K562 (cell line): ENCODE measurements around the gene INA. TPM values are rescaled to one million over a fixed set of nuclear protein-coding genes. Genes with fewer than 3 reads are reported as not detected.
"Not testable (repeated sequence)": the region's sequence is repeated elsewhere in the genome, so short reads cannot be mapped to it uniquely, and the experiment has no call there.

ENCODE experiments used
- ATAC-seq: fragments of 200-7000 bp; cut with Tn5 transposase; 3 replicates; pipeline ENCODE4 v1.9.1; 2020; ENCODE audit warnings: moderate library complexity
- BruUV-seq: library from RNA; stranded (reverse); fragments of 400-500 nt; replicated peaks from 2 replicates; lab custom pipeline; 2021; lab: Mats Ljungman, UMichigan
- CTCF ChIA-PET: fragments of 300-600 bp; formaldehyde crosslinking; extraction: SDS; loops from one replicate; lab custom pipeline; 2021; ENCODE audit warnings: low intra/inter-chr PET ratio; lab: Yijun Ruan, JAX
- POLR2A ChIA-PET: fragments of 300-600, 350-650 bp; sonication (Branson Sonifier 250); formaldehyde crosslinking; extraction: SDS; loops from one replicate; lab custom pipeline; 2021; ENCODE audit warnings: antibody characterized with exemption, inconsistent platforms; lab: Yijun Ruan, JAX
- DNase-seq, 4 experiments: peaks; one replicate each; pipeline versions ENCODE4 v3.0.0 to v3.0.0-alpha.2; 2011 to 2018; ENCODE audit warnings: low spot score in 3 of 4, mixed read lengths in 3 of 4; ENCODE audit errors: extremely low read depth in 1 of 4
- FAIRE-seq: peaks from 2 replicates; lab custom pipeline; 2011; peaks lifted over from hg19 to GRCh38; lab: Jason Lieb, UNC
- H2AFZ ChIP-seq: 2 replicates; pipeline ENCODE4 v1.6.0; 2011; ENCODE audit warnings: low read depth, low read length, control low read depth, inconsistent platforms
- H3K27ac ChIP-seq: fragments of 200-600 bp; 3 replicates; pipeline ENCODE4 v1.8.0; 2011; ENCODE audit warnings: low read depth, mild to moderate bottlenecking, control low read depth, inconsistent platforms, low read length, moderate library complexity, mixed read lengths; ENCODE audit errors: extremely low read depth
- H3K27me3 ChIP-seq, 2 experiments: fragments of 300-600 bp in 1 of 2; 2 replicates in 1 of 2; 3 replicates in 1 of 2; pipeline versions ENCODE4 v1.6.0 to v1.8.0; 2011; ENCODE audit warnings: inconsistent platforms in 2 of 2, low read length in 2 of 2, mild to moderate bottlenecking in 1 of 2, mixed read lengths in 1 of 2, moderate library complexity in 1 of 2; ENCODE audit not compliant: control insufficient read depth in 2 of 2, insufficient read depth in 2 of 2
- H3K36me3 ChIP-seq: fragments of 300-600 bp; 3 replicates; pipeline ENCODE4 v1.8.0; 2011; ENCODE audit warnings: mild to moderate bottlenecking, low read length, inconsistent platforms; ENCODE audit not compliant: control insufficient read depth, insufficient read depth
- H3K4me1 ChIP-seq, 2 experiments: fragments of 200-600 bp in 1 of 2; replicated peaks in 1 of 2; 2 replicates in 1 of 2; 3 replicates in 1 of 2; pipeline versions ENCODE4 v1.5.1 to v1.8.0; 2011; ENCODE audit warnings: inconsistent platforms in 2 of 2, low read length in 2 of 2, mild to moderate bottlenecking in 1 of 2, mixed read lengths in 1 of 2, moderate library complexity in 1 of 2; ENCODE audit not compliant: control insufficient read depth in 2 of 2, insufficient read depth in 2 of 2
- H3K4me2 ChIP-seq: 2 replicates; pipeline ENCODE4 v1.6.1; 2011; ENCODE audit warnings: low read length, control low read depth, inconsistent platforms, mixed read lengths; ENCODE audit not compliant: insufficient read depth
- H3K4me3 ChIP-seq: fragments of 200-600 bp; sonication (generic), shearing (Covaris generic); 2 replicates; pipeline ENCODE4 v1.5.1; 2016; ENCODE audit warnings: control low read depth, inconsistent platforms
- H3K79me2 ChIP-seq: fragments of 200-600 bp; 3 replicates; pipeline ENCODE4 v1.8.0; 2011; ENCODE audit warnings: low read length, inconsistent platforms; ENCODE audit not compliant: control insufficient read depth, insufficient read depth
- H3K9ac ChIP-seq, 2 experiments: 2 replicates each; pipeline versions ENCODE4 v1.6.0 to v1.6.1; 2011; ENCODE audit warnings: low read depth in 2 of 2, low read length in 2 of 2, control low read depth in 1 of 2, inconsistent platforms in 1 of 2, mild to moderate bottlenecking in 1 of 2, mixed read lengths in 1 of 2; ENCODE audit not compliant: insufficient read depth in 1 of 2
- H3K9me1 ChIP-seq: one replicate; pipeline ENCODE4 v1.6.0; 2011; ENCODE audit warnings: inconsistent platforms, mild to moderate bottlenecking, low read length, moderate library complexity; ENCODE audit not compliant: control insufficient read depth, insufficient read depth
- H3K9me3 ChIP-seq: replicated peaks from 2 replicates; pipeline ENCODE4 v1.5.1; 2011; ENCODE audit warnings: low read depth, low read length, inconsistent platforms; ENCODE audit not compliant: control insufficient read depth, insufficient read depth
- H4K20me1 ChIP-seq: replicated peaks from 2 replicates; pipeline ENCODE4 v1.6.1; 2011; ENCODE audit warnings: low read length, inconsistent platforms, mixed read lengths; ENCODE audit not compliant: control insufficient read depth, insufficient read depth
- CLOCK ChIP-seq: fragments of 250-450 bp; sonication (Bioruptor Pico); IDR thresholded peaks from 2 replicates; pipeline ENCODE4 v1.4.0; 2020; ENCODE audit warnings: mild to moderate bottlenecking, moderate library complexity, borderline replicate concordance
- HDGF ChIP-seq: fragments of 450-650 bp; IDR thresholded peaks from 2 replicates; pipeline ENCODE4 v1.6.1; 2016
- NFRKB ChIP-seq: fragments of 450-650 bp; IDR thresholded peaks from 2 replicates; pipeline ENCODE4 v1.6.1; 2016; ENCODE audit warnings: low read depth
- NR1H2 ChIP-seq: sonication (generic); formaldehyde crosslinking; IDR thresholded peaks from 2 replicates; pipeline ENCODE4 v1.4.0; 2020; ENCODE audit warnings: mild to moderate bottlenecking, missing genetic modification reagents
- UBTF ChIP-seq, 2 experiments: IDR thresholded peaks; 2 replicates each; pipeline ENCODE4 v1.6.1; 2012; ENCODE audit warnings: improper control_type of control experiment in 2 of 2, low read depth in 2 of 2, low read length in 2 of 2, borderline replicate concordance in 1 of 2
- ZNF324 ChIP-seq: fragments of 250-450 bp; sonication (Bioruptor Pico); IDR thresholded peaks from 2 replicates; pipeline ENCODE4 v1.4.0; 2020; ENCODE audit warnings: mild to moderate bottlenecking
- WGBS: fragments of 100-300 bp; shearing (Covaris generic); methylation state at CpG from one replicate; pipeline ENCODE4 v1.1.6; 2016; ENCODE audit warnings: low coverage, mixed read lengths; ENCODE audit not compliant: insufficient coverage; ENCODE audit errors: missing lambda C conversion rate; 5-methylcytosine and 5-hydroxymethylcytosine counted together
- in situ Hi-C: fragments of 300-500 bp; cut with MboI; formaldehyde crosslinking; loops from 4 replicates; pipeline ENCODE4 v1.15.0; 2018; ENCODE audit warnings: inconsistent platforms, mixed read lengths
- intact Hi-C: fragments of 100-400 bp; cut with micrococcal nuclease; formaldehyde crosslinking; loops from 2 replicates; pipeline ENCODE4 v1.14.2; 2022
- polyA plus RNA-seq, 8 experiments: library from polyadenylated mRNA; depleted of rRNA in 4 of 8; stranded (reverse) in 5 of 8; unstranded in 3 of 8; fragments of >200 nt; fragmentation: Nextera tagmentation in 2 of 8; fragmentation: Illumina TruSeq in 1 of 8; extraction: Ambion mirVana in 2 of 8; extraction: Trizol in 1 of 8; gene quantifications; 2 replicates each; pipeline versions ENCODE4 v1.2.1 to v1.2.3, GENCODE V29; 2011 to 2014; ENCODE audit warnings: inconsistent platforms in 1 of 8, missing spikeins in 1 of 8
- total RNA-seq, 7 experiments: library from RNA; depleted of rRNA in 6 of 7; stranded (reverse); fragments of >200 nt in 6 of 7; fragmentation: Illumina TruSeq in 2 of 7; extraction: Trizol in 2 of 7; gene quantifications; 2 replicates each; pipeline versions ENCODE4 v1.2.1 to v1.2.3, GENCODE V29; 2011 to 2021; ENCODE audit warnings: low replicate concordance in 1 of 7
- TF ChIP-seq, protein P1 (sequence below): fragments of 250-450 bp; sonication (Bioruptor Pico); IDR thresholded peaks from 2 replicates; pipeline ENCODE4 v1.5.0; 2021

Gene INA
- total and polyA plus RNA-seq, 9 of the 15 experiments (the other 6 are each of a cell fraction or from before 2014, with no cell fraction given): not detected

DNA sequence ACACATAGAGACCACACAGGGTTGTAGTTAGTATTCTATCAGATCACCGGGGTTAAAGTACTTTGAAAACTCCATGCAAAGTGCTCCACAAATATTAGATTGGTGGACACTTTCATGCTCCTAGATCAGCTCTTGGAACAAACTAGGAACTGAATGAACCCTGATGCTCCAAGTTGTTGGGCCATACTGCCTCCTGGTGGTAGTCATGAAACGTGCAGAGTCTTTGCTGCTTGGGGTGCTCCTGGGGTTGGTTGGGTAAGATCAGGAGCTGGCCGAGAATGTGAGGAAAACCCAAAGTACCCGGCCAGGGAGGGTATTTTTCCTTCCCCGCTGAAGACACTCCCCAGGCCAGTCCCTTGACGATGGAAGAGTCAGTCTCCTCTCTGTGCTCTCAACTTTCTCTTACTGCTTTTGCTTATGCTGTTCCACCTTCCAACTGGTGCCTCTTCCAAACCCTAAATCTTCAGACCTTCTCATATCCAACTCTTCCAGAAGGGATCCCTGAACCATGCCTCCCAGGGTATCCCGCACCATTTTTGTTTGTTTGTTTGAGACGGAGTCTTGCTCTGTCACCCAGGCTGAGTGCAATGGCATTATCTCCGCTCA lies 32.2 kb upstream of the INA start (continued):
- TF ChIP-seq, protein P1, sequence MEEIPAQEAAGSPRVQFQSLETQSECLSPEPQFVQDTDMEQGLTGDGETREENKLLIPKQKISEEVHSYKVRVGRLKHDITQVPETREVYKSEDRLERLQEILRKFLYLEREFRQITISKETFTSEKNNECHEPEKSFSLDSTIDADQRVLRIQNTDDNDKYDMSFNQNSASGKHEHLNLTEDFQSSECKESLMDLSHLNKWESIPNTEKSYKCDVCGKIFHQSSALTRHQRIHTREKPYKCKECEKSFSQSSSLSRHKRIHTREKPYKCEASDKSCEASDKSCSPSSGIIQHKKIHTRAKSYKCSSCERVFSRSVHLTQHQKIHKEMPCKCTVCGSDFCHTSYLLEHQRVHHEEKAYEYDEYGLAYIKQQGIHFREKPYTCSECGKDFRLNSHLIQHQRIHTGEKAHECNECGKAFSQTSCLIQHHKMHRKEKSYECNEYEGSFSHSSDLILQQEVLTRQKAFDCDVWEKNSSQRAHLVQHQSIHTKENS (CRISPR knock-in tag): no peak
- no peak for TF ChIP-seq CLOCK (CRISPR knock-in tag)
- TF ChIP-seq NR1H2 (CRISPR knock-in tag): no peak
- no peak for TF ChIP-seq HDGF
- TF ChIP-seq UBTF (IDR thresholded peaks at IDR 0.05; ENCODE audit: borderline replicate concordance in 1 of 2, low read depth in 2 of 2, low read length in 2 of 2): no peak
- no peak for TF ChIP-seq NFRKB
- no peak for TF ChIP-seq ZNF324 (CRISPR knock-in tag)

- H3K9ac ChIP-seq, H3K27me3 ChIP-seq, H2AFZ ChIP-seq, DNase-seq, POLR2A ChIA-PET, H3K4me1 ChIP-seq, H3K79me2 ChIP-seq, H3K9me1 ChIP-seq, H3K27ac ChIP-seq, H3K9me3 ChIP-seq, H3K4me3 ChIP-seq, BruUV-seq, H4K20me1 ChIP-seq, FAIRE-seq, ATAC-seq, H3K4me2 ChIP-seq, H3K36me3 ChIP-seq: not testable (repeated sequence)
- 30% methylated on average over 7 of the region's 7 CpGs for WGBS
- intact Hi-C loops (loop anchor here (2.0 kb wide), 2 partner anchors 53 to 175 kb away; partner anchors contain the start of gene NT5C2), in situ Hi-C loops (loop anchor here (10.0 kb wide), 2 partner anchors 161 to 411 kb away; partner anchors contain the start of gene CYP17A1)
- CTCF ChIA-PET: interaction anchor here (1.6 kb wide), 1 partner anchor 328 kb away, joined by 12 read pairs; the partner anchor contains the start of gene CNNM2
Measured at GRCh38 chr10:103245587-103245986, 31.4 kb upstream of the INA start, which contains the start of gene RPEL1. TSS of gene RPEL1 (plus strand) at chr10:103245887. CDS start at chr10:103245997, 110 bp downstream.
